HG03108 (cell line): Measurements from ENCODE around the gene RASGRP4.

Experiments used
- ATAC-seq: cut with Tn5 transposase; IDR thresholded peaks from one replicate; pipeline ENCODE4 v1.9.1; 2021; ENCODE audit warnings: moderate library complexity; ENCODE audit not compliant: unreplicated experiment

Gene RASGRP4

GRCh38 chr19:38391911-38392464 is 34.0 kb downstream of the RASGRP4 start:
- no peak for ATAC-seq

GRCh38 chr19:38389957-38390924 is 35.8 kb downstream of the RASGRP4 start:
- no peak for ATAC-seq

GRCh38 chr19:38389101-38389925 is 36.7 kb downstream of the RASGRP4 start:
- ATAC-seq: no peak

- ATAC-seq: no peak
Measured at GRCh38 chr19:38388349-38389100, 37.5 kb downstream of the RASGRP4 start, which contains the start of gene SPRED3. SPRED3 (plus strand) TSS chr19:38388697; CDS start chr19:38390303, 1,606 bp downstream.

GRCh38 chr19:38387550-38388348 is 38.3 kb downstream of the RASGRP4 start, which contains the start of gene GGN:
GGN (minus strand) TSS chr19:38388034; CDS start chr19:38387261, 773 bp downstream.
- no peak for ATAC-seq

GRCh38 chr19:38386971-38387549 is 39.0 kb downstream of the RASGRP4 start:
- ATAC-seq: no peak

- no peak for ATAC-seq
Measured at GRCh38 chr19:38386300-38386970, 39.6 kb downstream of the RASGRP4 start.

- ATAC-seq: no peak
Measured at GRCh38 chr19:38385804-38386257, 40.2 kb downstream of the RASGRP4 start.

- no peak for ATAC-seq
Measured at GRCh38 chr19:38385057-38385803, 40.8 kb downstream of the RASGRP4 start.

- no peak for ATAC-seq
Measured at GRCh38 chr19:38384209-38385027, 41.6 kb downstream of the RASGRP4 start.

- ATAC-seq: no peak
Measured at GRCh38 chr19:38383743-38384142, 42.3 kb downstream of the RASGRP4 start.

GRCh38 chr19:38383184-38383583 is 42.8 kb downstream of the RASGRP4 start:
- no peak for ATAC-seq

- no peak for ATAC-seq
Measured at GRCh38 chr19:38381138-38381537, 44.9 kb downstream of the RASGRP4 start.

GRCh38 chr19:38378866-38379265 is 47.2 kb downstream of the RASGRP4 start:
- ATAC-seq: no peak

GRCh38 chr19:38377052-38377451 is 49.0 kb downstream of the RASGRP4 start:
- ATAC-seq: no peak

- ATAC-seq: no peak
Measured at GRCh38 chr19:38376576-38376975, 49.4 kb downstream of the RASGRP4 start.

GRCh38 chr19:38375748-38376147 is 50.3 kb downstream of the RASGRP4 start:
- no peak for ATAC-seq
